Inflammatory macrophage (primary cell): ENCODE results near the gene DAAM2.

Experiments
- DNase-seq, 2 donors: peaks; one replicate each; pipeline ENCODE4 v3.0.0-alpha.2; 2020 to 2022

The DAAM2 gene

GRCh38 chr6:39911513-39912125, 119.4 kb downstream of the DAAM2 start:
- DNase-seq = no peak

- DNase-seq = no peak
These were observed 120.3 kb downstream of the DAAM2 start for GRCh38 chr6:39912446-39912845.

- DNase-seq = no peak
These were observed 121.3 kb downstream of the DAAM2 start for GRCh38 chr6:39913391-39913916.

GRCh38 chr6:39914239-39914638, 122.1 kb downstream of the DAAM2 start:
- no peak for DNase-seq

GRCh38 chr6:39915866-39916265, 123.7 kb downstream of the DAAM2 start:
- no peak for DNase-seq

- DNase-seq = no peak
These were observed 125.2 kb downstream of the DAAM2 start for GRCh38 chr6:39917329-39917728.

- no peak for DNase-seq
These were observed 125.8 kb downstream of the DAAM2 start for GRCh38 chr6:39917981-39918380.

GRCh38 chr6:39918831-39919230, 126.7 kb downstream of the DAAM2 start:
- no peak for DNase-seq

GRCh38 chr6:39920157-39920556, 128.0 kb downstream of the DAAM2 start:
- no peak for DNase-seq

- DNase-seq = no peak
These were observed 130.6 kb downstream of the DAAM2 start for GRCh38 chr6:39922821-39923220.

- no peak for DNase-seq
These were observed 131.2 kb downstream of the DAAM2 start for GRCh38 chr6:39923394-39923793.

GRCh38 chr6:39923861-39924260, 131.7 kb downstream of the DAAM2 start:
- no peak for DNase-seq

GRCh38 chr6:39924283-39924682, 132.1 kb downstream of the DAAM2 start:
- DNase-seq = no peak

GRCh38 chr6:39925191-39925930, 133.2 kb downstream of the DAAM2 start:
- no peak for DNase-seq

- no peak for DNase-seq
These were observed 133.7 kb downstream of the DAAM2 start for GRCh38 chr6:39925931-39926290.

- DNase-seq = no peak
These were observed 134.5 kb downstream of the DAAM2 start for GRCh38 chr6:39926668-39927067.

GRCh38 chr6:39927159-39927558, 135.0 kb downstream of the DAAM2 start:
- no peak for DNase-seq

- DNase-seq = no peak
These were observed 137.0 kb downstream of the DAAM2 start for GRCh38 chr6:39929039-39929732.

- no peak for DNase-seq
These were observed 137.7 kb downstream of the DAAM2 start for GRCh38 chr6:39929733-39930461.

GRCh38 chr6:39930540-39930939, 138.4 kb downstream of the DAAM2 start:
- DNase-seq = no peak

- DNase-seq = no peak
These were observed 139.4 kb downstream of the DAAM2 start for GRCh38 chr6:39931607-39932006.

- DNase-seq = no peak
These were observed 140.3 kb downstream of the DAAM2 start for GRCh38 chr6:39932386-39932910.

- no peak for DNase-seq
These were observed 141.5 kb downstream of the DAAM2 start for GRCh38 chr6:39933669-39934130.
